H9 (cell line): Measurements from ENCODE around the gene ALDH3A2. TPM values are rescaled to one million over a fixed set of nuclear protein-coding genes. Genes with fewer than 3 reads are reported as not detected.

Experiments
- DNase-seq: peaks from one replicate; pipeline ENCODE4 v3.0.0-alpha.2; 2017
- H2AFZ ChIP-seq: one replicate; pipeline ENCODE4 v1.6.1; 2013; ENCODE audit warnings: mild to moderate bottlenecking, low read length, control low read depth, moderate library complexity
- H2AK5ac ChIP-seq: 2 replicates; pipeline ENCODE4 v1.6.1; 2013; ENCODE audit warnings: low read length, control low read depth, mixed read lengths; ENCODE audit not compliant: insufficient read length
- H2BK120ac ChIP-seq: one replicate; pipeline ENCODE4 v1.6.1; 2013; ENCODE audit warnings: low read depth, mild to moderate bottlenecking, low read length, control low read depth, inconsistent platforms; ENCODE audit not compliant: poor library complexity, severe bottlenecking
- H2BK12ac ChIP-seq: 2 replicates; pipeline ENCODE4 v1.6.1; 2013; ENCODE audit warnings: low read length, control low read depth, mixed read lengths, low read depth; ENCODE audit not compliant: insufficient read length
- H2BK15ac ChIP-seq: 2 replicates; pipeline ENCODE4 v1.6.1; 2013; ENCODE audit warnings: low read depth, low read length, control low read depth
- H2BK20ac ChIP-seq: one replicate; pipeline ENCODE4 v1.6.1; 2013; ENCODE audit warnings: low read depth, mild to moderate bottlenecking, low read length, control low read depth, inconsistent platforms; ENCODE audit not compliant: poor library complexity, severe bottlenecking
- H2BK5ac ChIP-seq: 2 replicates; pipeline ENCODE4 v1.6.1; 2013; ENCODE audit warnings: low read length, control low read depth, mixed read lengths; ENCODE audit not compliant: insufficient read length
- H3K14ac ChIP-seq: 2 replicates; pipeline ENCODE4 v1.6.1; 2013; ENCODE audit warnings: low read length, control low read depth; ENCODE audit not compliant: insufficient read depth
- H3K18ac ChIP-seq: 2 replicates; pipeline ENCODE4 v1.6.1; 2013; ENCODE audit warnings: low read depth, mild to moderate bottlenecking, mixed read lengths, low read length, control low read depth; ENCODE audit not compliant: insufficient read length
- H3K23ac ChIP-seq: 2 replicates; pipeline ENCODE4 v1.6.1; 2013; ENCODE audit warnings: low read length, control low read depth, mixed read lengths, low read depth; ENCODE audit not compliant: insufficient read length
- H3K23me2 ChIP-seq: 2 replicates; pipeline ENCODE4 v1.6.1; 2013; ENCODE audit warnings: low read depth, mild to moderate bottlenecking, mixed read lengths, low read length, control low read depth; ENCODE audit not compliant: insufficient read length, poor library complexity, severe bottlenecking
- H3K27ac ChIP-seq: 2 replicates; pipeline ENCODE4 v1.5.1; 2013; ENCODE audit warnings: low read length, control low read depth, mixed read lengths, low read depth; ENCODE audit not compliant: insufficient read length
- H3K27me3 ChIP-seq: 2 replicates; pipeline ENCODE4 v1.6.1; 2013; ENCODE audit warnings: low read length, control low read depth, inconsistent platforms; ENCODE audit not compliant: insufficient read depth
- H3K4ac ChIP-seq: 2 replicates; pipeline ENCODE4 v1.6.1; 2013; ENCODE audit warnings: low read depth, mild to moderate bottlenecking, control low read depth, inconsistent platforms, low read length, moderate library complexity
- H3K4me1 ChIP-seq: 2 replicates; pipeline ENCODE4 v1.6.1; 2013; ENCODE audit warnings: low read length, control low read depth, inconsistent platforms; ENCODE audit not compliant: insufficient read depth
- H3K4me2 ChIP-seq: 2 replicates; pipeline ENCODE4 v1.6.1; 2013; ENCODE audit warnings: low read length, control low read depth, mixed read lengths; ENCODE audit not compliant: insufficient read length, insufficient read depth
- H3K56ac ChIP-seq: 2 replicates; pipeline ENCODE4 v1.6.1; 2013; ENCODE audit warnings: low read depth, mild to moderate bottlenecking, mixed read lengths, low read length, control low read depth; ENCODE audit not compliant: insufficient read length
- H3K79me1 ChIP-seq: 2 replicates; pipeline ENCODE4 v1.6.1; 2013; ENCODE audit warnings: low read depth, mild to moderate bottlenecking, moderate library complexity, low read length, control low read depth, inconsistent platforms; ENCODE audit not compliant: insufficient read depth, poor library complexity, severe bottlenecking
- H3K79me2 ChIP-seq: 2 replicates; pipeline ENCODE4 v1.6.1; 2013; ENCODE audit warnings: low read length, control low read depth, inconsistent platforms; ENCODE audit not compliant: insufficient read depth
- H3K9ac ChIP-seq: 2 replicates; pipeline ENCODE4 v1.6.1; 2013; ENCODE audit warnings: low read length, control low read depth, mixed read lengths; ENCODE audit not compliant: insufficient read length; ENCODE audit errors: extremely low read depth
- H3K9me3 ChIP-seq: one replicate; pipeline ENCODE4 v1.6.1; 2013; ENCODE audit warnings: low read depth, low read length, inconsistent platforms; ENCODE audit not compliant: control insufficient read depth
- H3T11ph ChIP-seq: one replicate; pipeline ENCODE4 v1.6.1; 2013; ENCODE audit warnings: mild to moderate bottlenecking, low read length, control low read depth, inconsistent platforms
- H4K20me1 ChIP-seq: one replicate; pipeline ENCODE4 v1.6.1; 2013; ENCODE audit not compliant: control insufficient read depth, insufficient read length, insufficient read depth
- H4K5ac ChIP-seq: 2 replicates; pipeline ENCODE4 v1.6.1; 2013; ENCODE audit warnings: low read depth, mild to moderate bottlenecking, mixed read lengths, low read length, control low read depth; ENCODE audit not compliant: insufficient read length
- H4K8ac ChIP-seq: replicated peaks from 2 replicates; pipeline ENCODE4 v1.6.1; 2013; ENCODE audit warnings: low read length, control low read depth, mixed read lengths, low read depth; ENCODE audit not compliant: insufficient read length
- H4K91ac ChIP-seq: 2 replicates; pipeline ENCODE4 v1.6.1; 2013; ENCODE audit warnings: low read depth, mild to moderate bottlenecking, moderate library complexity, mixed read lengths, low read length, control low read depth; ENCODE audit not compliant: insufficient read length
- H3K27ac Mint-ChIP-seq, 3 experiments: 2 replicates in 2 of 3; 3 replicates in 1 of 3; pipeline ENCODE4 v1.8.0; 2020 to 2021; ENCODE audit warnings: mixed read lengths in 3 of 3, mild to moderate bottlenecking in 1 of 3, moderate library complexity in 1 of 3
- H3K27me3 Mint-ChIP-seq: 2 replicates; pipeline ENCODE4 v1.8.0; 2021; ENCODE audit warnings: low read depth, mild to moderate bottlenecking, moderate library complexity, mixed read lengths
- H3K36me3 Mint-ChIP-seq, 3 experiments: 2 replicates in 2 of 3; 3 replicates in 1 of 3; pipeline ENCODE4 v1.8.0; 2020 to 2021; ENCODE audit warnings: low read depth in 3 of 3, mixed read lengths in 3 of 3; ENCODE audit not compliant: insufficient read depth in 1 of 3
- H3K4me1 Mint-ChIP-seq, 2 experiments: 2 replicates each; pipeline ENCODE4 v1.8.0; 2020; ENCODE audit warnings: mixed read lengths in 2 of 2
- H3K4me3 Mint-ChIP-seq, 2 experiments: 2 replicates in 1 of 2; 3 replicates in 1 of 2; pipeline ENCODE4 v1.8.0; 2020 to 2021; ENCODE audit warnings: mild to moderate bottlenecking in 2 of 2, mixed read lengths in 2 of 2, moderate library complexity in 1 of 2
- H3K9me3 Mint-ChIP-seq, 2 experiments: 2 replicates in 1 of 2; 3 replicates in 1 of 2; pipeline ENCODE4 v1.8.0; 2020; ENCODE audit warnings: mild to moderate bottlenecking in 2 of 2, mixed read lengths in 2 of 2, moderate library complexity in 1 of 2
- CTCF ChIP-seq: fragments of 200-600 bp; sonication (generic); conservative IDR thresholded peaks from 3 replicates; pipeline ENCODE4 v1.8.0; 2021; ENCODE audit warnings: antibody characterized with exemption, mild to moderate bottlenecking
- WGBS: extraction: QIAGEN DNeasy Blood & Tissue Kit; methylation state at CpG from one replicate; pipeline ENCODE4 v1.1.7; 2013; ENCODE audit warnings: missing lambda C conversion rate, low lambda C conversion rate, mixed read lengths; ENCODE audit not compliant: insufficient read length; ENCODE audit errors: extremely low coverage; 5-methylcytosine and 5-hydroxymethylcytosine counted together
- total RNA-seq: library from RNA; stranded (reverse); gene quantifications from 2 replicates; pipeline ENCODE4 v1.2.1, GENCODE V29; 2021

The ALDH3A2 gene
- total RNA-seq, 1 experiment from 2014 or later, result 100 TPM

- H3K9ac ChIP-seq, result no peak overlapping the region
- no peak overlapping the region for H2AFZ ChIP-seq
- H3K4ac ChIP-seq, result no peak overlapping the region
- H3K9me3 ChIP-seq, result no peaks in the 10 kb centered on the region
- no peak overlapping the region for H3K56ac ChIP-seq
- no CpG with 5 or more reads among the region's 10 CpGs for WGBS
- no peaks in the 10 kb centered on the region for H3K27me3 Mint-ChIP-seq
- H2BK20ac ChIP-seq, result no peak overlapping the region
- H3K4me3 Mint-ChIP-seq, result peak overlapping the region in 1 of 2 experiments; percentile 51; a peak in 1 of 5 replicates
- H3K79me2 ChIP-seq, result no peaks in the 10 kb centered on the region
- H4K20me1 ChIP-seq, result no peaks in the 10 kb centered on the region
- H4K5ac ChIP-seq, result no peak overlapping the region
- no peaks in the 10 kb centered on the region for H3K36me3 Mint-ChIP-seq
- no peak overlapping the region for H4K91ac ChIP-seq
- H3K27ac Mint-ChIP-seq, result peak overlapping the region in 2 of 3 experiments; percentile 13 to 60; a peak in 4 of 7 replicates
- H2BK5ac ChIP-seq, result no peak overlapping the region
- no peak overlapping the region for H3K27ac ChIP-seq
- H3K79me1 ChIP-seq, result no peaks in the 10 kb centered on the region
- TF ChIP-seq CTCF, result no peak
- no peak overlapping the region for H3K23ac ChIP-seq
- DNase-seq, result peak; percentile 39
- no peak overlapping the region for H3T11ph ChIP-seq
- no peaks in the 10 kb centered on the region; a peak in 1 of 5 replicates for H3K9me3 Mint-ChIP-seq
- no peak overlapping the region for H2BK120ac ChIP-seq
- H2AK5ac ChIP-seq, result no peak overlapping the region
- no peaks in the 10 kb centered on the region; the same call in 1 of the 2 replicates for H3K4me1 ChIP-seq
- H3K14ac ChIP-seq, result peak overlapping the region; percentile 66
- no peaks in the 10 kb centered on the region for H3K23me2 ChIP-seq
- H2BK12ac ChIP-seq, result no peak overlapping the region
- H3K18ac ChIP-seq, result no peak overlapping the region
- H3K4me1 Mint-ChIP-seq, result peaks cover 33 to 42% of the 10 kb centered on the region in 2 experiments
- no peak overlapping the region for H4K8ac ChIP-seq
- H2BK15ac ChIP-seq, result no peak overlapping the region
- H3K27me3 ChIP-seq, result no peaks in the 10 kb centered on the region
- no peak overlapping the region for H3K4me2 ChIP-seq
These were observed 54.7 kb downstream of the ALDH3A2 start for GRCh38 chr17:19703106-19703827.
